NB4 (cell line): Measurements from ENCODE around the gene AP4E1.
"Not testable (repeated sequence)": the region's sequence is repeated elsewhere in the genome, so short reads cannot be mapped to it uniquely, and the experiment has no call there.

ENCODE experiments used
- CTCF ChIP-seq: IDR thresholded peaks from one replicate; pipeline ENCODE4 v1.5.1; 2012; ENCODE audit warnings: low read depth, low read length
- MAX ChIP-seq: IDR thresholded peaks from 2 replicates; pipeline ENCODE4 v1.6.1; 2011; ENCODE audit warnings: low read depth, low read length
- POLR2A ChIP-seq: IDR thresholded peaks from 2 replicates; pipeline ENCODE4 v1.6.1; 2011; ENCODE audit warnings: mild to moderate bottlenecking; ENCODE audit not compliant: insufficient read length; ENCODE audit errors: extremely low read depth

- not testable (repeated sequence) for TF ChIP-seq POLR2A, CTCF, MAX
Observed at GRCh38 chr15:50950745-50951144, 42.3 kb downstream of the AP4E1 start.
